ENCODE results near the gene RBFOX2.
"Not testable (repeated sequence)": the region's sequence is repeated elsewhere in the genome, so short reads cannot be mapped to it uniquely, and the experiment has no call there.

RBFOX2 gene

GRCh38 chr22:35821654-35822053 lies 207.0 kb downstream of the RBFOX2 start:
- no peak for DNase-seq (ENCODE audit: low spot score)

GRCh38 chr22:35819421-35819820 lies 209.2 kb downstream of the RBFOX2 start:
- no peak for DNase-seq (ENCODE audit: low spot score)

GRCh38 chr22:35818897-35819296 lies 209.7 kb downstream of the RBFOX2 start:
- DNase-seq (ENCODE audit: low spot score) = no peak

- no peak for DNase-seq (ENCODE audit: low spot score)
Observed at GRCh38 chr22:35812600-35812999, 216.0 kb downstream of the RBFOX2 start.

- DNase-seq (ENCODE audit: low spot score) = no peak
Observed at GRCh38 chr22:35811670-35812069, 217.0 kb downstream of the RBFOX2 start.

- DNase-seq (ENCODE audit: low spot score) = no peak
Observed at GRCh38 chr22:35809816-35810215, 218.8 kb downstream of the RBFOX2 start.

- DNase-seq (ENCODE audit: low spot score) = no peak
Observed at GRCh38 chr22:35808377-35808776, 220.2 kb downstream of the RBFOX2 start.

GRCh38 chr22:35806668-35807067 lies 222.0 kb downstream of the RBFOX2 start:
- not testable (repeated sequence) for DNase-seq (ENCODE audit: low spot score)

- DNase-seq (ENCODE audit: low spot score) = no peak
Observed at GRCh38 chr22:35805466-35805865, 223.2 kb downstream of the RBFOX2 start.

GRCh38 chr22:35804421-35804820 lies 224.2 kb downstream of the RBFOX2 start:
- no peak for DNase-seq (ENCODE audit: low spot score)

- DNase-seq (ENCODE audit: low spot score) = no peak
Observed at GRCh38 chr22:35802885-35803284, 225.7 kb downstream of the RBFOX2 start.

GRCh38 chr22:35801301-35801700 lies 227.3 kb downstream of the RBFOX2 start:
- DNase-seq (ENCODE audit: low spot score) = not testable (repeated sequence)

- DNase-seq (ENCODE audit: low spot score) = no peak
Observed at GRCh38 chr22:35799150-35799549, 229.5 kb downstream of the RBFOX2 start.

- DNase-seq (ENCODE audit: low spot score) = no peak
Observed at GRCh38 chr22:35797411-35797810, 231.2 kb downstream of the RBFOX2 start.

- DNase-seq (ENCODE audit: low spot score) = no peak
Observed at GRCh38 chr22:35795476-35795875, 233.1 kb downstream of the RBFOX2 start.

- DNase-seq (ENCODE audit: low spot score) = no peak
Observed at GRCh38 chr22:35792506-35792905, 236.1 kb downstream of the RBFOX2 start.

GRCh38 chr22:35791788-35792187 lies 236.8 kb downstream of the RBFOX2 start:
- DNase-seq (ENCODE audit: low spot score) = not testable (repeated sequence)

- no peak for DNase-seq (ENCODE audit: low spot score)
Observed at GRCh38 chr22:35785181-35785923, 243.3 kb downstream of the RBFOX2 start.

GRCh38 chr22:35784633-35785032 lies 244.0 kb downstream of the RBFOX2 start:
- no peak for DNase-seq (ENCODE audit: low spot score)

- DNase-seq (ENCODE audit: low spot score) = no peak
Observed at GRCh38 chr22:35783943-35784614, 244.5 kb downstream of the RBFOX2 start.

GRCh38 chr22:35782504-35782903 lies 246.1 kb downstream of the RBFOX2 start:
- no peak for DNase-seq (ENCODE audit: low spot score)

- no peak for DNase-seq (ENCODE audit: low spot score)
Observed at GRCh38 chr22:35781898-35782297, 246.7 kb downstream of the RBFOX2 start.

GRCh38 chr22:35777335-35777975 lies 251.2 kb downstream of the RBFOX2 start:
- no peak for DNase-seq (ENCODE audit: low spot score)

Measured in CD4-positive, alpha-beta T cell treated with Interleukin-15 for 4 hours (primary cell).